K562 (cell line): ENCODE data around the gene TESK2. TPM values are rescaled to one million over a fixed set of nuclear protein-coding genes. Genes with fewer than 3 reads are reported as not detected.

Experiments
- EP300 ChIP-seq: IDR thresholded peaks from 2 replicates; pipeline ENCODE4 v1.6.1; 2012; ENCODE audit warnings: low read length, improper control_type of control experiment
- ETV1 ChIP-seq: fragments of 450-650 bp; conservative IDR thresholded peaks from 2 replicates; pipeline ENCODE4 v1.6.1; 2016; ENCODE audit warnings: missing genetic modification characterization, control low read depth, low read depth, missing compliant biosample characterization
- FOXA3 ChIP-seq, 2 experiments: fragments of 450-650 bp in 1 of 2; sonication (generic) in 1 of 2; formaldehyde crosslinking; IDR thresholded peaks in 1 of 2; conservative IDR thresholded peaks in 1 of 2; 2 replicates each; pipeline versions ENCODE4 v1.4.0 to v1.8.0; 2020 to 2022; ENCODE audit warnings: mild to moderate bottlenecking in 2 of 2, missing genetic modification reagents in 1 of 2
- MEIS2 ChIP-seq: fragments of 450-650 bp; IDR thresholded peaks from 2 replicates; pipeline ENCODE4 v1.6.1; 2014; ENCODE audit warnings: mild to moderate bottlenecking; ENCODE audit not compliant: partially characterized antibody
- MYBL2 ChIP-seq, 2 experiments: fragments of 450-650 bp in 1 of 2; sonication (generic) in 1 of 2; formaldehyde crosslinking in 1 of 2; IDR thresholded peaks; 2 replicates each; pipeline versions ENCODE4 v1.6.1 to v1.8.1; 2017 to 2022; ENCODE audit warnings: borderline replicate concordance in 1 of 2, inconsistent platforms in 1 of 2, low read depth in 1 of 2, mild to moderate bottlenecking in 1 of 2, missing genetic modification reagents in 1 of 2, moderate library complexity in 1 of 2
- NFE2 ChIP-seq: IDR thresholded peaks from 2 replicates; pipeline ENCODE4 v1.6.1; 2014; ENCODE audit warnings: antibody characterized with exemption, low read depth
- RAD21 ChIP-seq, 2 experiments: fragments of 250-450 bp in 1 of 2; fragments of 450-650 bp in 1 of 2; sonication (Bioruptor Pico) in 1 of 2; formaldehyde crosslinking in 1 of 2; IDR thresholded peaks in 1 of 2; conservative IDR thresholded peaks in 1 of 2; 2 replicates each; pipeline versions ENCODE4 v1.4.0 to v1.8.0; 2020 to 2022; ENCODE audit warnings: mild to moderate bottlenecking in 2 of 2, moderate library complexity in 1 of 2
- RBFOX2 ChIP-seq: fragments of 200-400 bp; formaldehyde crosslinking; IDR thresholded peaks from 2 replicates; pipeline ENCODE4 v1.6.1; 2017; ENCODE audit warnings: low read depth, mild to moderate bottlenecking, low read length, moderate library complexity
- RBM39 ChIP-seq: fragments of 200-400 bp; formaldehyde crosslinking; optimal IDR thresholded peaks from 2 replicates; pipeline ENCODE3; 2018; ENCODE audit warnings: low read depth, low read length
- polyA plus RNA-seq, 8 experiments: library from polyadenylated mRNA; depleted of rRNA in 4 of 8; stranded (reverse) in 5 of 8; unstranded in 3 of 8; fragments of >200 nt; fragmentation: Nextera tagmentation in 2 of 8; fragmentation: Illumina TruSeq in 1 of 8; extraction: Ambion mirVana in 2 of 8; extraction: Trizol in 1 of 8; gene quantifications; 2 replicates each; pipeline versions ENCODE4 v1.2.1 to v1.2.3, GENCODE V29; 2011 to 2014; ENCODE audit warnings: inconsistent platforms in 1 of 8, missing spikeins in 1 of 8
- total RNA-seq, 7 experiments: library from RNA; depleted of rRNA in 6 of 7; stranded (reverse); fragments of >200 nt in 6 of 7; fragmentation: Illumina TruSeq in 2 of 7; extraction: Trizol in 2 of 7; gene quantifications; 2 replicates each; pipeline versions ENCODE4 v1.2.1 to v1.2.3, GENCODE V29; 2011 to 2021; ENCODE audit warnings: low replicate concordance in 1 of 7
- TF ChIP-seq, protein P1 (sequence below), 2 experiments: fragments of 450-650 bp in 1 of 2; sonication (generic) in 1 of 2; formaldehyde crosslinking in 1 of 2; IDR thresholded peaks; 2 replicates each; pipeline versions ENCODE4 v1.7.1 to v1.9.0; 2016 to 2022; ENCODE audit warnings: inconsistent platforms in 1 of 2, mild to moderate bottlenecking in 1 of 2, missing genetic modification reagents in 1 of 2
- TF ChIP-seq, protein P2 (sequence below): fragments of 200-800 bp; sonication (Bioruptor generic); IDR thresholded peaks from 2 replicates; pipeline ENCODE4 v1.6.1; 2017; ENCODE audit warnings: missing genetic modification characterization, missing compliant biosample characterization
- TF ChIP-seq, protein P3 (sequence below), 3 experiments: IDR thresholded peaks in 2 of 3; conservative IDR thresholded peaks in 1 of 3; 2 replicates each; pipeline ENCODE4 v1.5.1; 2011 to 2012; ENCODE audit warnings: low read length in 3 of 3, mild to moderate bottlenecking in 3 of 3, control low read depth in 2 of 3, improper control_type of control experiment in 1 of 3, inconsistent platforms in 1 of 3, low read depth in 1 of 3, mixed read lengths in 1 of 3, moderate library complexity in 1 of 3; ENCODE audit not compliant: insufficient read depth in 2 of 3

The TESK2 gene
- total and polyA plus RNA-seq, 9 of the 15 experiments (the other 6 are each of a cell fraction or from before 2014, with no cell fraction given) = 1.6 to 5.3 (median 3.7) TPM

DNA sequence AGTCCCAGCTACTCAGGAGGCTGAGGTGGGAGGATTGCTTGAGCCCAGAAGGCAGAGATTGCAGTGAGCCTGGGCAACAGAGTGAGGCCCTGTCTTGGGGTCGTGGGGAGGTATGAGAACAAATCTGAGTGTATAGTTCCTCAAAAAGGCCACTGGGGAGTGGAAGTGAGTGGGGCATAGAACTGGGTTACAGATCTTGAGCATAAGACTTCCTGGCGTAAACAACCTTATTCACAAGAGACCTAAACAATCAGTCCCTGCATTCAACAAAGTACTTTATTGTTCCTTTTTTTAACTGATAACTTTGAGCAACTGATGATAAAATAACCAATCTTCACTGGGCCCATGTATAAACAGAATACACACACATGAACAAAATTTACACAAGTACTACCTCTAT lies 78.1 kb downstream of the TESK2 start (continued):
- TF ChIP-seq, protein P1, sequence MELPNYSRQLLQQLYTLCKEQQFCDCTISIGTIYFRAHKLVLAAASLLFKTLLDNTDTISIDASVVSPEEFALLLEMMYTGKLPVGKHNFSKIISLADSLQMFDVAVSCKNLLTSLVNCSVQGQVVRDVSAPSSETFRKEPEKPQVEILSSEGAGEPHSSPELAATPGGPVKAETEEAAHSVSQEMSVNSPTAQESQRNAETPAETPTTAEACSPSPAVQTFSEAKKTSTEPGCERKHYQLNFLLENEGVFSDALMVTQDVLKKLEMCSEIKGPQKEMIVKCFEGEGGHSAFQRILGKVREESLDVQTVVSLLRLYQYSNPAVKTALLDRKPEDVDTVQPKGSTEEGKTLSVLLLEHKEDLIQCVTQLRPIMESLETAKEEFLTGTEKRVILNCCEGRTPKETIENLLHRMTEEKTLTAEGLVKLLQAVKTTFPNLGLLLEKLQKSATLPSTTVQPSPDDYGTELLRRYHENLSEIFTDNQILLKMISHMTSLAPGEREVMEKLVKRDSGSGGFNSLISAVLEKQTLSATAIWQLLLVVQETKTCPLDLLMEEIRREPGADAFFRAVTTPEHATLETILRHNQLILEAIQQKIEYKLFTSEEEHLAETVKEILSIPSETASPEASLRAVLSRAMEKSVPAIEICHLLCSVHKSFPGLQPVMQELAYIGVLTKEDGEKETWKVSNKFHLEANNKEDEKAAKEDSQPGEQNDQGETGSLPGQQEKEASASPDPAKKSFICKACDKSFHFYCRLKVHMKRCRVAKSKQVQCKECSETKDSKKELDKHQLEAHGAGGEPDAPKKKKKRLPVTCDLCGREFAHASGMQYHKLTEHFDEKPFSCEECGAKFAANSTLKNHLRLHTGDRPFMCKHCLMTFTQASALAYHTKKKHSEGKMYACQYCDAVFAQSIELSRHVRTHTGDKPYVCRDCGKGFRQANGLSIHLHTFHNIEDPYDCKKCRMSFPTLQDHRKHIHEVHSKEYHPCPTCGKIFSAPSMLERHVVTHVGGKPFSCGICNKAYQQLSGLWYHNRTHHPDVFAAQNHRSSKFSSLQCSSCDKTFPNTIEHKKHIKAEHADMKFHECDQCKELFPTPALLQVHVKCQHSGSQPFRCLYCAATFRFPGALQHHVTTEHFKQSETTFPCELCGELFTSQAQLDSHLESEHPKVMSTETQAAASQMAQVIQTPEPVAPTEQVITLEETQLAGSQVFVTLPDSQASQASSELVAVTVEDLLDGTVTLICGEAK (IDR thresholded peaks at IDR 0.05) = peak; percentile 72
- TF ChIP-seq, protein P1 (CRISPR knock-in tag; IDR thresholded peaks at IDR 0.05) = no peak
- TF ChIP-seq, protein P2, sequence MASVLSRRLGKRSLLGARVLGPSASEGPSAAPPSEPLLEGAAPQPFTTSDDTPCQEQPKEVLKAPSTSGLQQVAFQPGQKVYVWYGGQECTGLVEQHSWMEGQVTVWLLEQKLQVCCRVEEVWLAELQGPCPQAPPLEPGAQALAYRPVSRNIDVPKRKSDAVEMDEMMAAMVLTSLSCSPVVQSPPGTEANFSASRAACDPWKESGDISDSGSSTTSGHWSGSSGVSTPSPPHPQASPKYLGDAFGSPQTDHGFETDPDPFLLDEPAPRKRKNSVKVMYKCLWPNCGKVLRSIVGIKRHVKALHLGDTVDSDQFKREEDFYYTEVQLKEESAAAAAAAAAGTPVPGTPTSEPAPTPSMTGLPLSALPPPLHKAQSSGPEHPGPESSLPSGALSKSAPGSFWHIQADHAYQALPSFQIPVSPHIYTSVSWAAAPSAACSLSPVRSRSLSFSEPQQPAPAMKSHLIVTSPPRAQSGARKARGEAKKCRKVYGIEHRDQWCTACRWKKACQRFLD (CRISPR knock-in tag) = no peak
- TF ChIP-seq RBM39 (no peak), MYBL2 (IDR thresholded peaks at IDR 0.05; ENCODE audit: low read depth) (no peak), MYBL2 (CRISPR knock-in tag; IDR thresholded peaks at IDR 0.05; ENCODE audit: borderline replicate concordance) (no peak), EP300 (no peak), MEIS2 (no peak), RBFOX2 (no peak), RAD21 (CRISPR knock-in tag; conservative IDR thresholded peaks at IDR 0.05 in 1 of 2, IDR thresholded peaks at IDR 0.05 in 1 of 2) (peak; percentile 14 to 23; a peak in 3 of 4 replicates), FOXA3 (CRISPR knock-in tag; conservative IDR thresholded peaks at IDR 0.05 in 1 of 2, IDR thresholded peaks at IDR 0.05 in 1 of 2) (no peak), ETV1 (no peak), NFE2 (no peak)
- TF ChIP-seq, protein P3, sequence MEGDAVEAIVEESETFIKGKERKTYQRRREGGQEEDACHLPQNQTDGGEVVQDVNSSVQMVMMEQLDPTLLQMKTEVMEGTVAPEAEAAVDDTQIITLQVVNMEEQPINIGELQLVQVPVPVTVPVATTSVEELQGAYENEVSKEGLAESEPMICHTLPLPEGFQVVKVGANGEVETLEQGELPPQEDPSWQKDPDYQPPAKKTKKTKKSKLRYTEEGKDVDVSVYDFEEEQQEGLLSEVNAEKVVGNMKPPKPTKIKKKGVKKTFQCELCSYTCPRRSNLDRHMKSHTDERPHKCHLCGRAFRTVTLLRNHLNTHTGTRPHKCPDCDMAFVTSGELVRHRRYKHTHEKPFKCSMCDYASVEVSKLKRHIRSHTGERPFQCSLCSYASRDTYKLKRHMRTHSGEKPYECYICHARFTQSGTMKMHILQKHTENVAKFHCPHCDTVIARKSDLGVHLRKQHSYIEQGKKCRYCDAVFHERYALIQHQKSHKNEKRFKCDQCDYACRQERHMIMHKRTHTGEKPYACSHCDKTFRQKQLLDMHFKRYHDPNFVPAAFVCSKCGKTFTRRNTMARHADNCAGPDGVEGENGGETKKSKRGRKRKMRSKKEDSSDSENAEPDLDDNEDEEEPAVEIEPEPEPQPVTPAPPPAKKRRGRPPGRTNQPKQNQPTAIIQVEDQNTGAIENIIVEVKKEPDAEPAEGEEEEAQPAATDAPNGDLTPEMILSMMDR (IDR thresholded peaks at IDR 0.05 in 2 of 3, conservative IDR thresholded peaks at IDR 0.05 in 1 of 3; ENCODE audit: insufficient read depth in 2 of 3, low read depth in 1 of 3, low read length in 3 of 3) = 0 out of 6 replicates have a peak, but pooled peaks of 1 of the 3 experiments have one; percentile 1
